Neuronal stem cell (in vitro differentiated cells): ENCODE measurements around the gene TRIB2.

ENCODE experiments used
- DNase-seq: peaks from one replicate; pipeline ENCODE4 v3.0.0-alpha.2; 2013; ENCODE audit warnings: low spot score
- H2AFZ ChIP-seq: one replicate; pipeline ENCODE4 v1.6.1; 2013; ENCODE audit warnings: mild to moderate bottlenecking, low read length, inconsistent platforms
- H2AK5ac ChIP-seq: 2 replicates; pipeline ENCODE4 v1.6.1; 2013; ENCODE audit warnings: low read depth, mild to moderate bottlenecking, inconsistent platforms, low read length, moderate library complexity, mixed read lengths
- H2BK120ac ChIP-seq: 2 replicates; pipeline ENCODE4 v1.6.1; 2013; ENCODE audit warnings: low read depth, mild to moderate bottlenecking, inconsistent platforms, low read length, moderate library complexity, mixed read lengths
- H2BK12ac ChIP-seq: one replicate; pipeline ENCODE4 v1.6.1; 2013; ENCODE audit warnings: low read length, inconsistent platforms
- H2BK15ac ChIP-seq: 2 replicates; pipeline ENCODE4 v1.6.1; 2013; ENCODE audit warnings: mild to moderate bottlenecking, low read length, inconsistent platforms, mixed read lengths
- H2BK5ac ChIP-seq: one replicate; pipeline ENCODE4 v1.6.1; 2013; ENCODE audit warnings: inconsistent platforms, mild to moderate bottlenecking, low read length, moderate library complexity
- H3K14ac ChIP-seq: one replicate; pipeline ENCODE4 v1.6.1; 2013; ENCODE audit warnings: low read length, inconsistent platforms
- H3K18ac ChIP-seq: 2 replicates; pipeline ENCODE4 v1.6.1; 2013; ENCODE audit warnings: low read length, inconsistent platforms
- H3K23ac ChIP-seq: 2 replicates; pipeline ENCODE4 v1.6.1; 2013; ENCODE audit warnings: low read depth, mild to moderate bottlenecking, mixed read lengths, low read length, inconsistent platforms; ENCODE audit not compliant: poor library complexity
- H3K27ac ChIP-seq: replicated peaks from 3 replicates; pipeline ENCODE4 v1.5.1; 2013; ENCODE audit warnings: low read length, inconsistent platforms
- H3K27me3 ChIP-seq, 3 experiments: 2 replicates each; pipeline ENCODE4 v1.6.1; 2013; ENCODE audit warnings: low read length in 3 of 3, mild to moderate bottlenecking in 2 of 3, inconsistent platforms in 1 of 3, low read depth in 1 of 3, mixed read lengths in 1 of 3, moderate library complexity in 1 of 3; ENCODE audit not compliant: control insufficient read depth in 3 of 3, insufficient read depth in 3 of 3
- H3K36me3 ChIP-seq, 2 donors: replicated peaks in 1 of 2; 2 replicates each; pipeline ENCODE4 v1.6.1; 2013; ENCODE audit warnings: low read length in 2 of 2; ENCODE audit not compliant: control insufficient read depth in 2 of 2, insufficient read depth in 2 of 2
- H3K4ac ChIP-seq: 2 replicates; pipeline ENCODE4 v1.6.1; 2013; ENCODE audit warnings: inconsistent platforms, mild to moderate bottlenecking, low read length, moderate library complexity
- H3K4me1 ChIP-seq, 2 donors: 1 replicate in 1 of 2; 2 replicates in 1 of 2; pipeline ENCODE4 v1.6.1; 2013; ENCODE audit warnings: low read length in 2 of 2, low read depth in 1 of 2; ENCODE audit not compliant: control insufficient read depth in 2 of 2, insufficient read depth in 1 of 2
- H3K4me2 ChIP-seq: one replicate; pipeline ENCODE4 v1.6.1; 2013; ENCODE audit warnings: mild to moderate bottlenecking, low read length, inconsistent platforms; ENCODE audit not compliant: insufficient read depth, poor library complexity, severe bottlenecking
- H3K4me3 ChIP-seq, 2 donors: 2 replicates each; pipeline ENCODE4 v1.5.1; 2013; ENCODE audit warnings: low read length in 2 of 2, mild to moderate bottlenecking in 2 of 2, inconsistent platforms in 1 of 2, moderate library complexity in 1 of 2
- H3K79me1 ChIP-seq: one replicate; pipeline ENCODE4 v1.6.1; 2013; ENCODE audit warnings: low read depth, mild to moderate bottlenecking, inconsistent platforms, low read length, moderate library complexity
- H3K9ac ChIP-seq: one replicate; pipeline ENCODE4 v1.6.1; 2013; ENCODE audit warnings: mild to moderate bottlenecking, low read depth, low read length, inconsistent platforms; ENCODE audit not compliant: poor library complexity
- H3K9me3 ChIP-seq, 2 donors: replicated peaks in 1 of 2; 2 replicates each; pipeline versions ENCODE3 to v1.6.1; 2013; ENCODE audit warnings: low read length in 2 of 2, mild to moderate bottlenecking in 2 of 2, inconsistent platforms in 1 of 2, low read depth in 1 of 2, mixed read lengths in 1 of 2, moderate library complexity in 1 of 2; ENCODE audit not compliant: control insufficient read depth in 2 of 2, insufficient read depth in 1 of 2
- H4K8ac ChIP-seq: one replicate; pipeline ENCODE4 v1.6.1; 2013; ENCODE audit warnings: low read depth, mild to moderate bottlenecking, inconsistent platforms, low read length, moderate library complexity
- H4K91ac ChIP-seq: one replicate; pipeline ENCODE4 v1.6.1; 2013; ENCODE audit warnings: low read length, low read depth, mild to moderate bottlenecking, inconsistent platforms; ENCODE audit not compliant: poor library complexity
- WGBS, 2 donors: extraction: QIAGEN DNeasy Blood & Tissue Kit; methylation state at CpG; one replicate each; pipeline ENCODE4 v1.1.7; 2013; ENCODE audit warnings: missing lambda C conversion rate in 2 of 2, mixed read lengths in 1 of 2; ENCODE audit not compliant: insufficient read length in 2 of 2, insufficient replicate concordance in 1 of 2; ENCODE audit errors: extremely low coverage in 2 of 2; 5-methylcytosine and 5-hydroxymethylcytosine counted together

TRIB2 gene

DNA sequence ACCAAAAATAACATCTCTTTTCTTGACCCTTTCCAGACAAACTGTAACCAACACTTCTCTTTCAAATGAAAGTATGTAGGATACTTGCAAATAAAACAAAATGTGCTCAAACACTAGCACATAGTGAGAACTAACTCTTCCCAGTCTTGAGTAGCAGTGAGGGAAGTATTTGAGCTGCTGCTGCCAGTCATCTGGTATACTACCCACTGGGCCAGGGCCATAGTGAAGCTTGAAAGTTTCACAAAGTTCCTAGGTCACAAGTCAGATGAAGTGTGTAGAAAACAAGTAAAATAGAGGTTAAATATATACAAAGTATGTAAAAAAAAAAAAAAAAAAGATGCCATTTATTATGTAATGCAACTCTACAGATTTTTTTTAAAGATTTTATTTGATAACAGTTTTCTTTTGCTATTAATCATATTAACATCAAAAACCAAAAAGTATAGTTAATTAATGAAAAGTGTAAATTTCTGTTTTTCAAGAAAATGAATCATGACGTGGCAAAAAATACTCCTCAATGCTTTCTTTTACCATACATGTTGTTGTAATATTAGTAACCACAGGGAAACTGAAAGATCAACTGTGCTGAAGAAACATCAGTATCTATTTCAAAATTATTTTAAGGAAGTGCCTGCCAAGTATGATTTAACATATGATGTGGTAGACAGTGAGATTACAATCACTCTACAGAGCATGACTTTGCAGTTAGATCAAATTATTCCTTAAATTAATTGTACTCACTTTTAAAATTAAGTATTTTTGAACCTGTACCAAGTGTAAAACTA lies 21.6 kb upstream of the TRIB2 start:
- H3K23ac ChIP-seq, result no peak overlapping the region
- H3K27ac ChIP-seq, result no peak overlapping the region
- no peak overlapping the region for H4K91ac ChIP-seq
- H2BK12ac ChIP-seq, result no peak overlapping the region
- H3K79me1 ChIP-seq, result no peaks in the 10 kb centered on the region
- no CpG with 5 or more reads among the region's 1 CpG for WGBS, 2 donors
- H3K4ac ChIP-seq, result no peak overlapping the region
- no peak for DNase-seq
- no peak overlapping the region for H4K8ac ChIP-seq
- H3K27me3 ChIP-seq, result no peaks in the 10 kb centered on the region
- peaks cover 3 to 17% of the 10 kb centered on the region in 2 donors for H3K9me3 ChIP-seq
- H3K4me3 ChIP-seq, result no peak overlapping the region
- no peak overlapping the region for H2AK5ac ChIP-seq
- H3K18ac ChIP-seq, result no peak overlapping the region
- H2BK5ac ChIP-seq, result no peak overlapping the region
- H2BK15ac ChIP-seq, result no peak overlapping the region
- no peak overlapping the region for H3K4me2 ChIP-seq
- no peaks in the 10 kb centered on the region for H3K4me1 ChIP-seq
- no peak overlapping the region for H3K14ac ChIP-seq
- H3K9ac ChIP-seq, result no peak overlapping the region
- no peaks in the 10 kb centered on the region for H3K36me3 ChIP-seq
- no peak overlapping the region for H2AFZ ChIP-seq
- no peak overlapping the region for H2BK120ac ChIP-seq

DNA sequence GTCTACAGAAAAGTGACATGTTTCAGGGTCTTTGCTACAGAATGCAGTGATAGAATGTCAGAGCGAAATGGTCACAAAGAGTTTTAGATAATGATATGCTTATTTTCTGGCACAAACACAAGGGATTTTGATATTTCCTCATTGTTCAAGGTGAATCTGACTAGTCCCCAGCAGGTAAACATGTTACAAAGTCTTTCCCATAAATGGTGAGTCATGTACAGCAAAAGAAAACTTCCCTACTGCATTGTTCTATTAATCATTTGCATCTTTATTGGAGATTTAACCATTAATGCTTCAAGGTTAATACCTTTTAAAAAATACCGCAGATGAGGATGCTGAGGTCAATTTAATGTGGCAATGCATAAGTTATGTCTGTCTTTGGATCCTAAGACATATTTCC lies 19.1 kb upstream of the TRIB2 start:
- Histone ChIP-seq H3K18ac (no peak overlapping the region), H3K4me1 (peaks cover 0 to 5% of the 10 kb centered on the region in 2 donors), H2BK120ac (no peak overlapping the region), H2BK12ac (no peak overlapping the region), H2AK5ac (no peak overlapping the region), H3K4me2 (no peak overlapping the region), H3K23ac (no peak overlapping the region), H3K14ac (no peak overlapping the region), H3K9me3 (peaks cover 0 to 9% of the 10 kb centered on the region in 2 donors), H3K4me3 (no peak overlapping the region), H2BK15ac (no peak overlapping the region), H3K27me3 (no peaks in the 10 kb centered on the region), H3K27ac (no peak overlapping the region), H3K36me3 (no peaks in the 10 kb centered on the region), H3K9ac (no peak overlapping the region), H3K79me1 (no peaks in the 10 kb centered on the region), H3K4ac (no peak overlapping the region), H2AFZ (no peak overlapping the region), H2BK5ac (no peak overlapping the region), H4K8ac (no peak overlapping the region), H4K91ac (no peak overlapping the region)
- no peak for DNase-seq
- WGBS, 2 donors, result no CpG with 5 or more reads among the region's 2 CpGs

DNA sequence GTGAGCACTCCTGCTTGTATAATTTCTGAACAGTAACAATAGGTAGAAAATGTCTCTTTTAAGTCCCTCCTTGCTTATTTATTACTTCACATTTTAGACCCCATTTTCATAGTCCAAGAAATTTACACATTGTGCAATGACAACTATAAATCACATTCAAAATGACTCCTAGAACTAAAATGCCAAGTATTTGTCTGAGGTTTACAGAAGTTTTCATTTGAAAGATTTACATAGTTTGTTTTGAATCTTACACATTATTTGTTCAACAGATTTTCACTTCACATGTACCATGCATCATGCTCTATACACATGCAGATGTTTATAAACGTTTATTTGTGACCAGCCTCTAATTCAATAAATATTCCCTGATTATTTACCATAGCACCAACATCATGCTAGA lies 15.7 kb upstream of the TRIB2 start:
- Histone ChIP-seq H3K4ac (no peak overlapping the region), H4K91ac (no peak overlapping the region)
- no CpG with 5 or more reads among the region's 1 CpG for WGBS, 2 donors

DNA sequence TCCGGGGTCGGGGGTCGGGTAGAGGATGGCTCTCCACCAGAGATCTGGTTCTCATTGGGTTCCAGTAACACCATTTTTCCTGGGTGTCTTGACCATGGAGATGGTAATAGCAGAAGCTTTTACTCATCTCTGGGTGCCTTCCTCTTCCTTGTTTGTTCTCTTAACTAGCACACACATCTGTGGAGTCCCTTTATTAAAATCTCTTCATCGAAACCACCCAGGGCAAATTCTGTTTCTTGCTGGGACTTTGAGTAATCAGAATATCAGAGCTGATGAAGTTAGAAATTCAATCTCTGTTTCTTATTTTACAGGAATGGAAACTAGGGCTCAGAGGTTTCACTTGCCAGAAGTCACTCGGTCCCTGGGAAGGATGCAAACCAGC lies 15.0 kb upstream of the TRIB2 start:
- Histone ChIP-seq H2BK15ac (no peak overlapping the region), H2BK120ac (no peak overlapping the region), H3K4me1 (peaks cover 4 to 18% of the 10 kb centered on the region in 2 donors), H3K4ac (no peak overlapping the region), H3K27me3 (no peaks in the 10 kb centered on the region), H3K9me3 (peaks cover 0 to 10% of the 10 kb centered on the region in 2 donors), H2BK12ac (no peak overlapping the region), H2AFZ (peak overlapping the region; percentile 13), H3K18ac (no peak overlapping the region), H3K4me2 (no peak overlapping the region), H3K4me3 (no peak overlapping the region), H3K14ac (no peak overlapping the region), H2BK5ac (no peak overlapping the region), H3K36me3 (no peaks in the 10 kb centered on the region), H4K91ac (no peak overlapping the region), H3K79me1 (no peaks in the 10 kb centered on the region), H3K27ac (no peak overlapping the region), H3K9ac (no peak overlapping the region), H3K23ac (no peak overlapping the region), H4K8ac (no peak overlapping the region), H2AK5ac (no peak overlapping the region)
- WGBS, 2 donors, result no CpG with 5 or more reads among the region's 5 CpGs
- no peak for DNase-seq

More for the DNA sequence above, 15.7 kb upstream of the TRIB2 start:
- Histone ChIP-seq H2BK12ac (no peak overlapping the region), H3K27me3 (no peaks in the 10 kb centered on the region), H3K4me2 (no peak overlapping the region), H3K4me3 (no peak overlapping the region), H3K23ac (no peak overlapping the region), H2BK15ac (no peak overlapping the region), H3K4me1 (peaks cover 4 to 18% of the 10 kb centered on the region in 2 donors), H2AK5ac (no peak overlapping the region), H3K36me3 (no peaks in the 10 kb centered on the region), H4K8ac (no peak overlapping the region), H3K27ac (no peak overlapping the region), H3K79me1 (no peaks in the 10 kb centered on the region), H3K9ac (no peak overlapping the region), H2BK5ac (no peak overlapping the region), H3K18ac (no peak overlapping the region), H2BK120ac (no peak overlapping the region), H2AFZ (no peak overlapping the region), H3K9me3 (peaks cover 0 to 11% of the 10 kb centered on the region in 2 donors), H3K14ac (no peak overlapping the region)
- no peak for DNase-seq
